H1 (cell line): ENCODE results near the gene UROD. TPM values are rescaled to one million over a fixed set of nuclear protein-coding genes. Genes with fewer than 3 reads are reported as not detected.

Experiments used
- CTCF ChIA-PET: fragments of 300-600 bp; sonication (Branson Sonifier 250); formaldehyde crosslinking; loops from one replicate; lab custom pipeline; 2021; ENCODE audit not compliant: partially characterized antibody; lab: Charles Lee
- POLR2A ChIA-PET: fragments of 300-600 bp; sonication (Branson Sonifier 250); formaldehyde crosslinking; loops from one replicate; lab custom pipeline; 2021; ENCODE audit warnings: inconsistent platforms; ENCODE audit not compliant: partially characterized antibody; lab: Charles Lee
- DNase-seq, 2 experiments: peaks; one replicate each; pipeline versions ENCODE4 v3.0.0 to v3.0.0-alpha.2; 2010 to 2022; ENCODE audit warnings: low spot score in 2 of 2, low read depth in 1 of 2, mixed read lengths in 1 of 2
- FAIRE-seq: peaks from 2 replicates; lab custom pipeline; 2011; peaks lifted over from hg19 to GRCh38; lab: Jason Lieb, UNC
- H2AFZ ChIP-seq: 2 replicates; pipeline ENCODE4 v1.8.1; 2012; ENCODE audit warnings: low read length, inconsistent platforms
- H2AK5ac ChIP-seq: 2 replicates; pipeline ENCODE4 v1.6.1; 2013; ENCODE audit warnings: low read depth, low read length
- H2BK120ac ChIP-seq: replicated peaks from 2 replicates; pipeline ENCODE3; 2013; ENCODE audit warnings: low read depth, low read length, inconsistent platforms
- H2BK12ac ChIP-seq: 2 replicates; pipeline ENCODE4 v1.6.1; 2013; ENCODE audit warnings: low read depth, low read length
- H2BK15ac ChIP-seq: 2 replicates; pipeline ENCODE4 v1.6.1; 2013; ENCODE audit warnings: low read length
- H2BK20ac ChIP-seq: 2 replicates; pipeline ENCODE4 v1.6.1; 2013; ENCODE audit warnings: low read length
- H2BK5ac ChIP-seq: 2 replicates; pipeline ENCODE4 v1.6.1; 2013; ENCODE audit warnings: low read depth, low read length
- H3K14ac ChIP-seq: 2 replicates; pipeline ENCODE4 v1.6.1; 2013; ENCODE audit warnings: inconsistent platforms; ENCODE audit not compliant: insufficient read length
- H3K18ac ChIP-seq: 2 replicates; pipeline ENCODE4 v1.6.1; 2013; ENCODE audit warnings: low read length; ENCODE audit errors: extremely low read depth
- H3K23ac ChIP-seq: 2 replicates; pipeline ENCODE4 v1.6.1; 2013; ENCODE audit warnings: inconsistent platforms; ENCODE audit not compliant: insufficient read length
- H3K23me2 ChIP-seq: 2 replicates; pipeline ENCODE4 v1.6.1; 2013; ENCODE audit warnings: low read depth, low read length
- H3K27ac ChIP-seq: 2 replicates; pipeline ENCODE4 v1.6.1; 2011; ENCODE audit warnings: low read depth, low read length, inconsistent platforms
- H3K27me3 ChIP-seq, 4 experiments: replicated peaks in 1 of 4; 1 replicate in 1 of 4; 2 replicates in 3 of 4; pipeline versions ENCODE4 v1.6.1 to v1.8.1; 2011 to 2013; ENCODE audit warnings: low read length in 3 of 4, mild to moderate bottlenecking in 3 of 4, inconsistent platforms in 2 of 4, mixed read lengths in 2 of 4, moderate library complexity in 1 of 4; ENCODE audit not compliant: control insufficient read depth in 3 of 4, insufficient read depth in 3 of 4; ENCODE audit errors: extremely low read depth in 1 of 4
- H3K36me3 ChIP-seq, 4 experiments: 2 replicates each; pipeline versions ENCODE4 v1.6.1 to v1.8.1; 2011 to 2013; ENCODE audit warnings: mild to moderate bottlenecking in 4 of 4, low read length in 3 of 4, moderate library complexity in 2 of 4, control low read depth in 1 of 4, inconsistent platforms in 1 of 4; ENCODE audit not compliant: insufficient read depth in 4 of 4, control insufficient read depth in 2 of 4
- H3K4ac ChIP-seq: replicated peaks from 2 replicates; pipeline ENCODE3; 2013; ENCODE audit warnings: low read length, low read depth, mixed read lengths, inconsistent platforms; ENCODE audit not compliant: insufficient read length
- H3K4me1 ChIP-seq, 4 experiments: replicated peaks in 1 of 4; 1 replicate in 1 of 4; 2 replicates in 3 of 4; pipeline versions ENCODE4 v1.6.1 to v1.8.1; 2011 to 2013; ENCODE audit warnings: low read length in 3 of 4, inconsistent platforms in 2 of 4, mixed read lengths in 1 of 4; ENCODE audit not compliant: insufficient read depth in 4 of 4, control insufficient read depth in 3 of 4
- H3K4me2 ChIP-seq, 2 experiments: 2 replicates each; pipeline versions ENCODE4 v1.6.1 to v1.8.1; 2011 to 2013; ENCODE audit warnings: low read depth in 2 of 2, low read length in 2 of 2, control low read depth in 1 of 2, inconsistent platforms in 1 of 2, mild to moderate bottlenecking in 1 of 2; ENCODE audit not compliant: insufficient read depth in 1 of 2
- H3K4me3 ChIP-seq, 4 experiments: fragments of 200-600, 300-600 bp in 1 of 4; sonication (generic), shearing (Covaris generic), sonication (Bioruptor Twin) in 1 of 4; 2 replicates each; pipeline versions ENCODE4 v1.5.1 to v1.8.1; 2011 to 2016; ENCODE audit warnings: low read length in 4 of 4, low read depth in 3 of 4, control low read depth in 2 of 4, inconsistent platforms in 2 of 4, mild to moderate bottlenecking in 2 of 4, mixed read lengths in 1 of 4, moderate library complexity in 1 of 4; ENCODE audit not compliant: insufficient read depth in 2 of 4; ENCODE audit errors: extremely low read depth in 1 of 4
- H3K56ac ChIP-seq: replicated peaks from 2 replicates; pipeline ENCODE3; 2013; ENCODE audit warnings: low read depth, mild to moderate bottlenecking, mixed read lengths, low read length, inconsistent platforms; ENCODE audit not compliant: insufficient read length
- H3K79me1 ChIP-seq: 2 replicates; pipeline ENCODE4 v1.6.1; 2013; ENCODE audit warnings: low read depth, low read length, control low read depth
- H3K79me2 ChIP-seq, 2 experiments: 2 replicates each; pipeline versions ENCODE4 v1.6.1 to v1.8.1; 2012 to 2013; ENCODE audit warnings: low read length in 2 of 2, mild to moderate bottlenecking in 2 of 2, inconsistent platforms in 1 of 2; ENCODE audit not compliant: insufficient read depth in 2 of 2, control insufficient read depth in 1 of 2
- H3K9ac ChIP-seq, 4 experiments: replicated peaks in 1 of 4; 1 replicate in 1 of 4; 2 replicates in 3 of 4; pipeline versions ENCODE4 v1.6.1 to v1.8.1; 2011 to 2013; ENCODE audit warnings: low read depth in 3 of 4, low read length in 3 of 4, control low read depth in 2 of 4, mild to moderate bottlenecking in 2 of 4, moderate library complexity in 2 of 4, inconsistent platforms in 1 of 4; ENCODE audit errors: extremely low read depth in 1 of 4
- H3K9me3 ChIP-seq, 2 experiments: 2 replicates each; pipeline versions ENCODE4 v1.6.1 to v1.8.1; 2012 to 2013; ENCODE audit warnings: mild to moderate bottlenecking in 2 of 2, moderate library complexity in 2 of 2, control low read depth in 1 of 2, inconsistent platforms in 1 of 2, low read depth in 1 of 2, low read length in 1 of 2, mixed read lengths in 1 of 2; ENCODE audit not compliant: insufficient read depth in 2 of 2
- H4K20me1 ChIP-seq, 2 experiments: replicated peaks in 1 of 2; 2 replicates each; pipeline versions ENCODE3 to v1.8.1; 2011 to 2013; ENCODE audit warnings: inconsistent platforms in 2 of 2, low read length in 2 of 2, mild to moderate bottlenecking in 1 of 2; ENCODE audit not compliant: insufficient read depth in 2 of 2, control insufficient read depth in 1 of 2
- H4K5ac ChIP-seq: 2 replicates; pipeline ENCODE4 v1.6.1; 2013; ENCODE audit warnings: low read length, low read depth, mixed read lengths, inconsistent platforms; ENCODE audit not compliant: insufficient read length
- H4K8ac ChIP-seq: 2 replicates; pipeline ENCODE4 v1.8.0; 2013; ENCODE audit warnings: mild to moderate bottlenecking, moderate library complexity, low read length, inconsistent platforms; ENCODE audit not compliant: insufficient read depth; ENCODE audit errors: extremely low read depth
- H4K91ac ChIP-seq: replicated peaks from 2 replicates; pipeline ENCODE3; 2013; ENCODE audit warnings: low read length, mixed read lengths, inconsistent platforms; ENCODE audit not compliant: insufficient read length
- CHD1 ChIP-seq: IDR thresholded peaks from 2 replicates; pipeline ENCODE4 v1.6.1; 2012; ENCODE audit warnings: low read depth, low read length, improper control_type of control experiment
- CHD2 ChIP-seq: IDR thresholded peaks from 2 replicates; pipeline ENCODE4 v1.6.1; 2012; ENCODE audit warnings: low read length, improper control_type of control experiment
- CTBP2 ChIP-seq: IDR thresholded peaks from 2 replicates; pipeline ENCODE4 v1.7.0; 2011; ENCODE audit warnings: borderline replicate concordance, mild to moderate bottlenecking, moderate library complexity, mixed read lengths, low read length; ENCODE audit not compliant: insufficient read depth, insufficient read length
- EGR1 ChIP-seq: IDR thresholded peaks from 2 replicates; pipeline ENCODE4 v1.6.1; 2011; ENCODE audit warnings: low read depth, low read length, borderline replicate concordance
- JUND ChIP-seq: IDR thresholded peaks from 2 replicates; pipeline ENCODE4 v1.6.1; 2011; ENCODE audit warnings: mild to moderate bottlenecking, improper control_type of control experiment, low read length
- KDM5A ChIP-seq: fragments of 200-600 bp; IDR thresholded peaks from 2 replicates; pipeline ENCODE4 v1.7.1; 2012; ENCODE audit warnings: mild to moderate bottlenecking, low read length, inconsistent platforms, mixed read lengths
- SP2 ChIP-seq: IDR thresholded peaks from 2 replicates; pipeline ENCODE4 v1.6.1; 2012; ENCODE audit warnings: mild to moderate bottlenecking, low read length, inconsistent platforms
- TEAD4 ChIP-seq: IDR thresholded peaks from 2 replicates; pipeline ENCODE4 v1.6.1; 2012; ENCODE audit warnings: low read depth, low read length, inconsistent platforms, mixed read lengths
- YY1 ChIP-seq: IDR thresholded peaks from 2 replicates; pipeline ENCODE4 v1.6.1; 2011; ENCODE audit warnings: low read depth, mild to moderate bottlenecking, low read length
- WGBS, 2 experiments: shearing (Covaris generic) in 1 of 2; methylation state at CpG; one replicate each; pipeline versions ENCODE4 v1.1.6 to v1.1.7; 2013 to 2015; ENCODE audit warnings: low lambda C conversion rate in 2 of 2, mixed read lengths in 2 of 2, inconsistent platforms in 1 of 2, low coverage in 1 of 2, missing lambda C conversion rate in 1 of 2; ENCODE audit not compliant: insufficient replicate concordance in 2 of 2, insufficient coverage in 1 of 2, insufficient read length in 1 of 2; ENCODE audit errors: extremely low coverage in 1 of 2, missing lambda C conversion rate in 1 of 2; 5-methylcytosine and 5-hydroxymethylcytosine counted together
- polyA plus RNA-seq, 7 experiments: library from polyadenylated mRNA; depleted of rRNA in 3 of 7; stranded (reverse) in 5 of 7; unstranded in 2 of 7; fragments of >200 nt in 5 of 7; fragments of 200-250 nt in 2 of 7; gene quantifications; 1 replicate in 5 of 7; 2 replicates in 1 of 7; 4 replicates in 1 of 7; pipeline versions ENCODE4 v1.2.1 to v1.2.3, GENCODE V29; 2011 to 2013; ENCODE audit warnings: missing spikeins in 2 of 7, mixed read lengths in 2 of 7
- total RNA-seq: library from RNA; stranded (reverse); fragmentation: NEBNext Ultra II Directional; extraction: Animal tissue kit (Norgen Biotek cat#: 25700); gene quantifications from 2 replicates; pipeline ENCODE4 v1.2.1, GENCODE V29; 2021

The UROD gene
- total and polyA plus RNA-seq, 2 of the 8 experiments (the other 6 are each of a cell fraction or from before 2014, with no cell fraction given): 86.6 to 220 TPM

- WGBS, 2 experiments: 87% methylated on average over 5 of the region's 5 CpGs; no CpG with 5 or more reads in 1 of the 2 experiments
- no peak overlapping the region for H2AFZ ChIP-seq
- no peak overlapping the region for H3K23ac ChIP-seq
- no peaks in the 10 kb centered on the region for H3K27me3 ChIP-seq
- H4K20me1 ChIP-seq: peaks cover 0 to 1% of the 10 kb centered on the region in 2 experiments
- H3K4me3 ChIP-seq: no peak overlapping the region
- H4K8ac ChIP-seq: no peak overlapping the region
- H3K23me2 ChIP-seq: no peaks in the 10 kb centered on the region
- H4K91ac ChIP-seq: no peak overlapping the region
- H2BK5ac ChIP-seq: no peak overlapping the region
- H2BK120ac ChIP-seq: no peak overlapping the region
- no peak overlapping the region for H3K4ac ChIP-seq
- H3K56ac ChIP-seq: no peak overlapping the region
- no peaks in the 10 kb centered on the region for H3K79me1 ChIP-seq
- H3K4me1 ChIP-seq: peaks cover 0 to 3% (median 0%) of the 10 kb centered on the region in 4 experiments; a peak in 1 of 7 replicates
- H3K14ac ChIP-seq: no peak overlapping the region
- ChIA-PET CTCF (no interaction called here), POLR2A (no interaction called here)
- no peak overlapping the region for H2BK15ac ChIP-seq
- no peak overlapping the region for H4K5ac ChIP-seq
- no peaks in the 10 kb centered on the region for H3K9me3 ChIP-seq
- H3K18ac ChIP-seq: no peak overlapping the region
- no peak overlapping the region for H2AK5ac ChIP-seq
- no peak overlapping the region for H2BK20ac ChIP-seq
- H3K79me2 ChIP-seq: no peaks in the 10 kb centered on the region
- no peaks in the 10 kb centered on the region for H3K36me3 ChIP-seq
- H3K9ac ChIP-seq: no peak overlapping the region
- FAIRE-seq (no peak), DNase-seq (no peak)
- H3K27ac ChIP-seq: no peak overlapping the region
- no peak overlapping the region for H2BK12ac ChIP-seq
- no peak overlapping the region for H3K4me2 ChIP-seq
- TF ChIP-seq CHD2: no peak
- no peak for TF ChIP-seq EGR1
- TF ChIP-seq YY1: no peak
- TF ChIP-seq CTBP2: no peak
- no peak for TF ChIP-seq SP2
- no peak for TF ChIP-seq TEAD4
- no peak for TF ChIP-seq CHD1
- no peak for TF ChIP-seq JUND
- no peak for TF ChIP-seq KDM5A
Observed at GRCh38 chr1:45047032-45047431, 35.0 kb downstream of the UROD start.
